Stimulated activated CD8-positive, alpha-beta memory T cell treated with anti-CD3 and anti-CD28 coated beads, Interleukin-15, amount 100 ng/mL, for 48 hours (primary cell): Measurements from ENCODE around the gene VPS36.
"Not testable (repeated sequence)": the region's sequence is repeated elsewhere in the genome, so short reads cannot be mapped to it uniquely, and the experiment has no call there.

Experiments
- DNase-seq, 2 donors: peaks; one replicate each; pipeline ENCODE4 v3.0.0-alpha.2; 2020; ENCODE audit warnings: low read depth in 2 of 2

The VPS36 gene, protein sequence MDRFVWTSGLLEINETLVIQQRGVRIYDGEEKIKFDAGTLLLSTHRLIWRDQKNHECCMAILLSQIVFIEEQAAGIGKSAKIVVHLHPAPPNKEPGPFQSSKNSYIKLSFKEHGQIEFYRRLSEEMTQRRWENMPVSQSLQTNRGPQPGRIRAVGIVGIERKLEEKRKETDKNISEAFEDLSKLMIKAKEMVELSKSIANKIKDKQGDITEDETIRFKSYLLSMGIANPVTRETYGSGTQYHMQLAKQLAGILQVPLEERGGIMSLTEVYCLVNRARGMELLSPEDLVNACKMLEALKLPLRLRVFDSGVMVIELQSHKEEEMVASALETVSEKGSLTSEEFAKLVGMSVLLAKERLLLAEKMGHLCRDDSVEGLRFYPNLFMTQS

DNA sequence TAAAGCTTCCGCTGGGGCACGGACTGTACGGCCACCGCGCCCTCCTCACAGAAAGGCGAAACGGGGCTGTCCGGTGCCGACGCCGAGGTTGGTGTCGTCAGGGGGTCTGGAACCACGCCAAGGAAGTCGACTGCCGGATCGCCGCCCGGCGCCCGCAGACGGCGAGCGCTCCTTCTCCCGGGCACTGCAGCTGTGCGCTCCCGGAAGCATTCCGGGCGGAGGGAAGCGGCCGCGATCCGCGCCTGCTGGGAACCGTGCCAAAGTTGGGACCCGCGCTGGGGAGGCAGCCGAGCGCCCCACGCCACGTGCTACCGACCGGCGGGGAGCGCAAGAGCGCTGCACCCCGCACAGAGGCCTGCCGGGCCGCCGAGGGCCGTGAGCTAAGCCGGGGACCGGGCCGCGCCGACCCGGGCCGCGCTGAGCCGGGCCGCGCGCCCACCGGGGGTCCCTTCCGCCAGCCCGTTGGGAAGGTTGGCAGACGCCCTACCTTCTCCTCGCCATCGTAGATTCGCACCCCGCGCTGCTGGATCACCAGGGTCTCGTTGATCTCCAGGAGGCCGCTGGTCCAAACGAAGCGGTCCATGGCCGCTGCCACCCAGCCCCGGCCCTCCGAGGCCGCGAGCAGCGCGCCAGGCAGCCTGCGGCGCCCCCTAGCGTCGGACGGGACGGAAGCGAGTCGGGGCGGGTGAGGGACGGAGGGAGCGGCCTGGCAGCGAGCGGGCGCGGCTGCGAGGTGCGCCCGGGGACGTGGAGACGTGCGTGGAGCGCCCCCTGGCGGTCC is at the start of gene VPS36:
VPS36 (minus strand) TSS at position 623 of the 781 bp plus-strand sequence; CDS start at position 583, 40 bp downstream.
- DNase-seq = peak; percentile 91

DNA sequence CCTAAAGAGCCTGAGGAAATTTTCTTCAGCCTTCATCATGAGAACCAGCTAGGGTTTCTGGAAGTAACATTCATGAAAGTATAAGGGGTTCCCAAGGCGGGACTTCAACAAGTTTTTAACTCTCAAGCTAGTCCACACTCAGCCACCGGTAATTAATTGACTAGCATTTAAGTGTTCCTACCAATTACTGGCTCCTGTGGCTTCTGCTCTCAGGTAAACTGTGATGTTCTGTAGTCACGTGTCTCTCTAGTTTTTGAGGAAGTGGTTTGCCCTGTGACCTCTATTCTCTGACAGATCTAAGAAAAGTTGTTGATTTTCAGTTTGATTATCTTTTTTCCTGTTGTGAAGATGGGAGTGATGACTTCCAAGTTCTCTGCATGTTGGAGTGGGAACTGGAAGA is 47.5 kb upstream of the VPS36 start:
- DNase-seq = not testable (repeated sequence)

DNA sequence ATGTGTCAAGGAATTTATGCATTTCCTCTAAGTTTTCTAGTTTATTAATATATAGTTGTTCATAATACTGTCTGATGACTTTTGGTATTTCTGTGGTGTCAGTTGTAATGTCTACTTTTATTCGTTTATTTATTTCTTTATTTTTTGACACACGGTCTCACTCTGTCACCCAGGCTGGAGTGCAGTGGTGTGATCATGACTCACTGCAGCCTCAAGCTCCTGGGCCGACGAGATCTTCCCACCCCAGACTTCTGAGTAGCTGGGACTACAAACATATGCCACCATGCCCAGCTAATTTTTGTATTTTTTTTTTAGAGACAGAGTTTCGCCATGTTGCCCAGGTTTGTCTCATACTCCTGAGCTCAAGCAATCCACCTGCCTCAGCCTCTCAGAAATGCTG is 43.8 kb upstream of the VPS36 start:
- not testable (repeated sequence) for DNase-seq

DNA sequence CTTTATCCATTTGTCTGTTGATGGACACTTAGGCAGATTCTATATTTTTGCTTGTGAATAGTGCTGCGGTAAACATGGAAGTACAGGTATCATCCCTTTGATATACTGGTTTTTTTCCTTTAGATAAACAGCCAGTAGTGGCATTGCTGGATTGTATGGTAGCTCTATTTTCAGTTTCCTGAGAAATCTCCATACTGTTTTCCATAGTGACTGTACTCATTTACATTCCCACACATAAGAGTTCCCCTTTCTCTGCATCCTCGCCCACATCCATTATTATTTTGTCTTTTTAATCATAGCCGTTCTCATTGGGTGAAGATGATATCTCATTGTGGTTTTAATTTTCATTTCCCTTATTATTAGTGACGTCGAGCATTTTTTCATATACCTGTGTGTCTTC is 40.6 kb upstream of the VPS36 start:
- not testable (repeated sequence) for DNase-seq

DNA sequence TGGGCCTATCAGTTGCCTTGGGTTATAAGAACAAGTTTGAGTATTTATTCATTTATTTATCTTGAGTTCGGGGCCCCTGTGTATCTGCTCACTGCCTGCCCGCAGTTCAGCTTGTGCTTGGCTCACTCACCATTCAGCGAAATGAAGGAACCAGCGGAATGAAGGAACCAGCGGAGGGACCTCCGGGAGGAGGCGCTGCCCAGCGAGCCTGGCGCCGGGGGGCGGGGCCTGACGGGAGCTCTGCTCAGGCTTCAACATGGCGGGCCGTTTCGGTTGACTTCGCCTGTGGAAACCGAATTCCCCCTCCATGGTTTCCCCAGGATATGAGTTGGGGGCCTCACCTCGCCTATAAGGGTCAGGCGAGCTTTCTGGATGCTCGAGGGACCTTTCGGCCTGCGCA is 38.3 kb upstream of the VPS36 start:
- DNase-seq = not testable (repeated sequence)

DNA sequence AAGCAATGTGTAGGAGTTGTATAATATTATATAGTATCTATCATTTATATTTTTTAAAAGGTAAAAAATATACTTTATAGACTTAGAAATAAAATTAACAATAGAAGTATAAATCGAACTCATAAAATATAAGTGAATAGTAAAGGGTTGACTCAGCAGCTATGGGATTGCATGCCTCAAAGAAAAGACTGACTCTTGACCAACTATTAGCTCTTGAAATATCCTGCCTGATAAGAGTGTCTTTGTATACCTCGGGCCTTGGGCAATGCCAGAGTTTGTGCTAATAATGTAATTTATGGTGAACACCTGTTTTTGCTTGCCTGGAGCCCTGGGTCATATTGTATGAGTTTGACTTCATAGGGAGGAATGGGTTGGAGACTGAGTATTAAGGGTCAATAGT is 36.6 kb upstream of the VPS36 start:
- not testable (repeated sequence) for DNase-seq

DNA sequence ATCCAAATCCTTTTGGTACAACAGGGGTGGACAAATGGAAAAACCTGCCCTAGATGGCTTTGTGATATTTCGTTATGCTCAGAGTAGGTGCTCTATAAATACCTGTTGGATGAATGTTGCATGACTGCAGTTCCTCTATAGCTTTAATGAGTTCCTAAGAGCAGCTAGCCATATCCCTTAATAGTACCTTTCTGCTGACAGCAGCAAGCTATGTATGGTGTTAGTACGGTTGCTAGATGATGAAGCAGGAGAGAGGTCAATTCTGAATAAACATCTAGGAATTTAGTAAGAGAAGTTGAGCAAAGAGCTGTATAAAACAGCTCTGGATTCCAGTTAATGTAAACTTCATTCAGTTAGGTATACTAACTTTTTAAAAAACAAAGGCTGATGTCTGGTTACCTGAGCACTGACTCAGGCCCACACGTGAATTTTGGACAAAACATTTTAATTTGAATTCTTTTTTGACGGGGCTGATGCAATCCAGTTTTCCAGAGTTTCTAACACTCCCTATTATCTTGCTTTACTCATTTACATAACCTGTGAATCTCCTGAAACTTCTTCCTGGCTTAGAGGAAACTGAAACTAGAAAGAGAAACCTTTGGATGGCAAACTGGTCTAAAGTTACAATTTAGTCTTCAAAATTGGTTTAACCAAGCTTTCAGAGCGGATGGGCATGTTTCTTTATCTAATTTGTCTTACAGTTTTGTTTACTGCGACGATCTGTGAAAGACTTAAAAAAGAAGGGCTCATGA is 30.4 kb upstream of the VPS36 start:
- not testable (repeated sequence) for DNase-seq

DNA sequence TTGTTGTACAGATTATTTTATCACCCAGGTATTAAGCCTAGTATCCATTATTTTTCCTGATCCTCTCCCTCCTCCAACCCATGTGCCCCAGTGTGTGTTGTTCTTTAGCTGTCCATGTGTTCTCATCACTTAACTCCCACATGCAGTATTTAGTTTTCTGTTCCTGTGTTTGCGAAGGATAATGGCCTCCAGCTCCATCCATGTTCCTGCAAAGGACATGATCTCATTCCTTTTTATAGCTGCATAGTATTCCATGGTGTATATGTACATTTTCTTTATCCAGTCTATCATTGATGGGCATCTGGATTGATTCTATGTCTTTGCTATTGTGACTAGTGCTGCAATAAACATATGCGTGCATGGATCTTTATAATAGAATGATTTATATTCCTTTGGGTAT is 18.1 kb upstream of the VPS36 start:
- not testable (repeated sequence) for DNase-seq

DNA sequence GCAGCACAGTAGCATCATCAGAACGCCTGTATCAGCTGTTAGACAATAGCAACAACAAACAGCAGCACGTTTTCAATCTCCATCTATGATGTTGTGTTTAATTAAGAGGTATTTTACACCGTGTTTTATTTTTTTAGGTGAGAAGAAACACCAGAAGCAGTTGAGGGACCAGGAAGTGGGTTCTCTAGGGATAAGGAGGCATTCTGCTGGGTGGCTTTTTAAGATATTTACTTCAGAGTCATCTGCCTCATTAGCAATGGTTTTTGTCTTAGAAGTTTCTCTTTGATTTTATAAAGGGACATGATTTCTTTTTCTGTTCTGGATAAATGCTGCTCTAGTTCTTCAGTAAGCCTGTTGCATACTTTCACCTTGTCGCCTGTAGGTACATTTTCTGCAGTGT is 13.1 kb upstream of the VPS36 start:
- no peak for DNase-seq

DNA sequence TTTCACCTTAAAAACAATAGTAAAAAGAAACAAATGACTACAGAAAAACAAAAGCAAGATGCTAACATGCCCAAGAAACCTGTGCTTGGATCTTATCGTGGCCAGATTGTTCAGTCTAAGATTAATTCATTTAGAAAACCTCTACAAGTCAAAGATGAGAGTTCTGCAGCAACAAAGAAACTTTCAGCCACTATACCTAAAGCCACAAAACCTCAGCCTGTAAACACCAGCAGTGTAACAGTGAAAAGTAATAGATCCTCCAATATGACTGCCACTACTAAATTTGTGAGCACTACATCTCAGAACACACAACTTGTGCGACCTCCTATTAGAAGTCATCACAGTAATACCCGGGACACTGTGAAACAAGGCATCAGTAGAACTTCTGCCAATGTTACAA is 10.8 kb upstream of the VPS36 start:
- no peak for DNase-seq

DNA sequence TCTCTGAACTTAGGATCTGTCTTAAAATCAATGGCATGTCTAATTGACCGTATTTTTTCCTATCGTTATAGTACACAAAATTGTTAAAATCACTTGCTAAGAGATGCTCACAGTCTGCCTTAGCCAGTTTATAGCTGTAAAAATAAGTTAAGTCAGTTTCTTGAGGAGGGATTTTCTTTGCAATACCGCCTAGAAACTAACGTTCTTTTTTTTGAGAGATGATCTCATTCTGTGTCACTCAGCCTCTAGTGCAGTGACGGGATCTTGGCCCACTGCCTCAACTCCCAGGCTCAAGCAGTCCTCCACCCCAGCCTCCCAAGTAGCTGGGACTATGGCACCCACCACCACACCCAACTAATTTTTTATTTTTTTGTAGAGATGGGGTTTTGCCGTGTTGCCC is 9.2 kb upstream of the VPS36 start:
- DNase-seq = no peak

DNA sequence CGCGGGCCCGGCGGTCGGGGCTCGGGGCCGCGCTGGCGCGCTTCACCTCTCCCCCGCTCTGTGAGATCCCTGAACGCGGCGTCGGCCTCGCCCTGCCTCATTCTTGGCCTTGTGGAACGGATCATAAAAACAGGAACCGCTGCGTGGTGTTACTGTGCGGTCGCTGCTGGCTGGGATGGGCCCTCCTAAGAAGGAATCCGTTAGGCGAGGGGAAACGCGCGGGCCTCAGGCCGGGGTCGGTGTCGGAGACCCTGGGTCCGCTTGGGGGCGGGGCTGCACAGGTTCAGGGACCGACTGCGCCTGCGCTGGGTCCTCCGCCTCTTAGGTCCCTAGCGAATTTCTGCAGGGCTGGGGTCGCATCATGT is 5.2 kb upstream of the VPS36 start:
- peak; percentile 59 to 66 for DNase-seq

DNA sequence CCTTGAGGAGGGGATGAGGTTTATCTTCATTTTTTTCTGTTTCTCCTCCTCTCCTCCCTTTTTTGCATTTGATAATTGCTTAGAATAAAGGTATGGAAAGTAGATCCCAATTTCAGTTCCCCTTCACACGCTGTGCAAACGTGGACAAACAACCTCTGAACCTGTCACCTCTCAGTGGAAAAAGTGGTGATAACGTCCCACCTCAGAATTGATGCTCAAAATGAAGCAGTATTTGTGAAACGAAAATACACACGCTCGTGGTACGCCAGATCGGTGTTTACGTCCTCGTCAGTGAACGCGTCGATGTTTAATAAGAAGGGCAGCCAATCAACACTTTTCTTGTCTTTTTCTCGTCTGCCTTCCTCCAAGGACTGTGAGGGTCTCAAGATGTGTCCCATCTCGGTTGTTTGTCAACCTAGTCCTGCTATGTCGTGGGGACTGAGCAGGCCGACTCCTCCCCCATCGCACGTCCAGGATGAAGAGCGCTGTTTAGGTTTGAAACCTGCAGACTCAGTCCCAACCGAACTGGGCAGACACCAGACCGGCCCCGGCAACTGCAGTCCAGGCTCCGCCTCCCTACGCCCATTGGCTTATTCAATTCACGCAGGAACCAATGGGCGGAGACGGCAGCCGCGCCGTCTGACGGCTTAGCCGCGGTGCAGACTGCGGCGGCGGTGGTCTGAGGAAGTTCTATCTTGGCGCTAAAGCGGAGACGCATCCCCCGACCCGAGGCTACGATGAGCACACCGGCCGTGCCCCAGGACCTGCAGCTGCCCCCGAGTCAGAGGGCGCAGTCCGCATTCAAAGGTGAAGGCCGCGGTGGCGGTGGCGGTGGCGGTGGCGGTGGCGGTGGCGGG is 4.6 kb upstream of the VPS36 start, which contains the start of gene CKAP2:
CKAP2 (plus strand) TSS at position 659 of the 857 bp plus-strand sequence; CDS start at position 738, 79 bp downstream.
- peak; percentile 90 for DNase-seq

DNA sequence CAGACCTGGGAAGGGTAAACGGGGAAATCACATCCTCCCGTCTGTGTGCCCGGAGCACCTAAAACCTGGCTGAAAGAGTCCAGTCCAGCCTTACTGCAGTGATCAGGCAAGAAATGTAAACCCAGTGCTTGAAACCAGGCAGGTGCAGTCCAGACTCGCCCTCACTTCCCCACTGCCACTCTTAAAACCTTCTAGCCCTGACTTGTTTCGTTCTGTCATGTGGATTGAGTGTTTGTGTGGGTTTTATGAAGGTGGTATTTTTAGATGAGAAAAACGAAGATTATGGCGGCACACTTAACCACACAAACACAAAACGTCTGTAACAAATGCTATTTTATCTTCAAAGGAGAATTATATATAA is 4.0 kb upstream of the VPS36 start:
- DNase-seq = no peak

DNA sequence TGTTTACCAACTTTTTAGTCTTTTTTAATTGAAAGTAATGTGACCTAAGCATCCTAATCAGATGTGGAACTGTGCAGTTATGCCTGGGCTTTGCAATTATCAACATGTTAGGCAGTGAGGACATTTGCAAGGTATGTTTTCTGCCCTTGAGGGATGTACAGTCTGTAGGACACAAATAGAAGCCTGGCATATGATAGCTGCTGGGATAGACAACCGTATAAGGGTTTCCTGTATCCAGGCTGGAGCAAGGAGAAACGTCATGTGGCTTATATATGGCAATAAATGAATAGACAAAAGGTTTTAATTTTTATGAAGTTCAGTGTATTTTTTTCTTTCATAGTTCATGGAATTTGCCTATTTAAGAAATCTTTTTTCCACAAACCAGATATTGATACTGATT is 2.0 kb upstream of the VPS36 start:
- DNase-seq = no peak

DNA sequence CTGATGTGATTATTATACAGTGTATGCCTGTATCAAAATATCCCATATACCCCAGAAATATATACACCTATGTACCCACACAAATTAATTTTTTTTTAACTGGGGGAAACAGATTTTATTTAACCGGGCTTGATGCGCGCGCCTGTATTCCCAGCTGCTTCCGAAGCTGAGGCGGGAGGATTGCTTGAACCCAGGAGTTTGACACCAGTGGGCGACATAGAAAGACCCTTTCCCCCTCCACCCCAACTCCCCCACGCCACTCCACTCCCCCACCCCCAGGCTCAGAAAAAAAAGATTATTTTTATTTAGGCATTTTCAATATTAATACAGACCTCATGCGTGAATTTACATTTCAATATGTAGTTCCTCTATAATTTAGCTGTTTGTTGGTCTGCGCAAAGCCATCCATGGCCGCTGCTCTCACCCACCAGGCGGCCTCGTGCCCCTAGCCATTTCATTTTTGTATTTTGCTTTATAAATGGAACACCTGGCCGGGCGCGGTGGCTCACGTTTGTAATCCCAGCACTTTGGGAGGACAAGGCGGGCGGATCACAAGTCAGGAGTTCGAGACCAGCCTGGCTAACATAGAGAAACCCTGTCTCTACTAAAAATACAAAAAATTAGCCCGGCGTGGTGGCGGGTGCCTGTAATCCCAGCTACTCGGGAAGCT is 836 bp upstream of the VPS36 start:
- DNase-seq = no peak

DNA sequence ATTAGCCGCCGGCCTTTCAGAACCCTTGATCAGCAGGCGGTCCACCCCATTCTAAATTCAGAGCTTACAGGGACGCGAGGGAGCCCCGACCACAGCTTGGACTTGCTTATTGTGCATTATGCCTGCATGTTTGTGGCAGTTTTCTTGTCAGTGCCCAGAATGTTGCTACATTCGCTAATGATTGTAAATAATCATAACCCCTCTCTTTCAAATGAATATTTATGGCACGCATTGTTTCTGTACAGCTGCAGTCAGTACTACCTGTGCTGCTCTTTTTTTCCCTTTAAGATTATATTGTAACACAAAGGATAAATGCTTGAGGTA is 321 bp upstream of the VPS36 start:
- DNase-seq = no peak

DNA sequence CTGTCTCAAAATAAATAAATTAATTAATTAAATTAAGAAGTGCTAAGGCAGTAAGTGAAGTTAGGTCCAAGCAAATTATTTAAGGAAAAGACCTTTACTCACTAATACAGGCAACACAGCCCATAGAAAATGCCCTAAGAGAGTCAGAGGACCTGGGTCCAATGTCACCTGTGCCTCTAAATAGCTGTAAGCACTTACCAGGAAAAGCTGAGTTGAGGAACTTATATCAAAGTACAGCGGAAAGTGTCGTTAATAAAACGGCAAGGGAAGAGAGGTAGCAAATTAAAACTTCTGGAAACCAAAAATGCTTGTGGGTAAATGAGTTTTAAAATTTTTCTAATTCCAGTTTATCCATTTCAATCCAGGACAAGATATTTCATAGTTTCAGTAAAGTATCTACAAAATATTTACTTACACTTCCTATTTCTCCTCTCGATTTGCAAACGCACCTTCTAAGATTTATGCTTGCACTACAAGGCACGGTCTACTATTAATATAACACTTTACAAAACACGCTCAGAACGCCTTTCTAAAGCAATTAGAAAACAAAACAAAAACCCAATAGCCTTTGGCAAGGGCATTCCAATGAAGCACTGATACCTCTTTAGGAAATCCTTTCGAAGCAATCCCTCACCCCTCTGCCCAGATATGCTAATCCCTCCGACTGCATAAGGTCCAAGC is 963 bp downstream of the VPS36 start:
- no peak for DNase-seq

DNA sequence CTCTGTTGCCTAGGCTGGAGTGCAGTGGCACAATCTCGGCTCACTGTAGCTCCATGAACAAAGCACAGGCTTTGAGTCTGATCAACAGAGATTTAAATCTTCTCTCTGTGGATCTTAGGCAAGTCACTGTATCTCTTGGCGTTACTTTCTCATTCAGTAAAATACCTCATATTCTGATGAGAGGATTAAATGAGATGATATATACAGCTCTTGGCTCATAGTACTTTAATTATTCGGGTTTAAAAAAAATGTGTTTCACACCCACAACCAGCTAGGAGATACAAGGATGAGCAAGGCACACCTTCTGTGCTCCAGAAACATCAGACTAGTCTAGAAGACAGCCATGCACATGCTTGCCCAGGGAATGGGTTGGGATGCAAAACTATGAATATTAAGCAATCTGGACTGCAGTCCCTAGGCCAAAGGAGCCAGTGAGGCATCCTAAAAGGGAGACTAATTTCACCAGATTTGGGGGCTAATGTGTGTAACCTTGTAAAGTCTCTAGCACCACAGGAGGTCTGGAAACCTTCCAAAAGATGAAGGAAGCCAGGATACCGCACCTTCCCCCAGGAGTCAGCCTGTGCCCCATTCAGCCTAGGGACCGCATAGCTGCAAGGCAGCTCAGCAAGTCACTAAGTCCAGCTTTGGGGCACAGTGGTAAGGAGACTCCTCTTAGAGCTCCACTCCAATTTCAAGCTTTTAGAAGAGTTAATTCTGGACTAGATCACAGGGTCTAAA is 2.5 kb downstream of the VPS36 start:
- no peak for DNase-seq

DNA sequence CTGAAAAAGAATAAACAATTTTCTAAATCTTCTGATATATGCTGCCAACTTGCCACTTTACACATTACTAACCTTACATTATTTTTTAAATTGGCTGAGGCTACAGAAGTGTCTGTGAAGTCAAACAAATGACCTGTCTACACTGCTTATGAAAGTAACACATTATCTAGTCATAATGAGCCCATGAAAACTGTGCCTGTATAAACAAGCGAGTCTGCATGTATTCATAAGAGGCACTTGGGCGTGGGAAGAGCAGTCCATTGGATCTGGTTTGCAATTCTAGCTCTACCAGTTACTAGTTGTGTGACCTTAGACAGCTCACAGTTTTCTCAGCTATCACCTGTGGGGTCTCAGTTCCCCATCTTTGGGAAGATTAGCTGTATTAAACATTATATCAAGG is 3.1 kb downstream of the VPS36 start:
- DNase-seq = no peak
